PC-3 (cell line): Measurements from ENCODE around the gene PRR15L. TPM values are rescaled to one million over a fixed set of nuclear protein-coding genes. Genes with fewer than 3 reads are reported as not detected.
"Not testable (repeated sequence)": the region's sequence is repeated elsewhere in the genome, so short reads cannot be mapped to it uniquely, and the experiment has no call there.

ENCODE experiments used
- ATAC-seq: fragments of 200-7000 bp; cut with Tn5 transposase; 2 replicates; pipeline ENCODE4 v1.9.1; 2020; ENCODE audit warnings: mild to moderate bottlenecking, moderate library complexity
- BruUV-seq: library from RNA; stranded (reverse); fragments of 400-500 nt; replicated peaks from 2 replicates; lab custom pipeline; 2021; lab: Mats Ljungman, UMichigan
- CTCF ChIA-PET: fragments of 300-600 bp; sonication (Branson Sonifier 250); formaldehyde crosslinking; loops from one replicate; lab custom pipeline; 2022; ENCODE audit warnings: antibody characterized with exemption; lab: Charles Lee
- POLR2A ChIA-PET: fragments of 300-600 bp; sonication (Branson Sonifier 250); formaldehyde crosslinking; loops from one replicate; lab custom pipeline; 2022; ENCODE audit warnings: antibody characterized with exemption; ENCODE audit not compliant: unreplicated experiment; lab: Charles Lee
- DNase-seq: peaks from one replicate; pipeline ENCODE4 v3.0.0-alpha.2; 2015
- H2AFZ ChIP-seq: fragments of 300-600 bp; sonication (generic); 2 replicates; pipeline ENCODE4 v1.6.0; 2016; ENCODE audit warnings: antibody characterized with exemption, low read length
- H3F3A ChIP-seq: fragments of 300-600 bp; sonication (generic); one replicate; pipeline ENCODE4 v1.6.0; 2017; ENCODE audit warnings: antibody characterized with exemption, low read length, control low read depth, mild to moderate bottlenecking; ENCODE audit not compliant: unreplicated experiment
- H3K27ac ChIP-seq: fragments of 300-600 bp; sonication (generic); 2 replicates; pipeline ENCODE4 v1.5.1; 2016; ENCODE audit warnings: mild to moderate bottlenecking, low read length
- H3K27me3 ChIP-seq: fragments of 300-600 bp; sonication (generic); 2 replicates; pipeline ENCODE4 v1.6.1; 2016; ENCODE audit warnings: low read length, mixed read lengths
- H3K36me3 ChIP-seq: fragments of 300-600 bp; sonication (generic); 2 replicates; pipeline ENCODE4 v1.6.1; 2016; ENCODE audit warnings: low read depth, mixed run types, low read length, mixed read lengths
- H3K4me1 ChIP-seq: fragments of 300-600 bp; sonication (generic); 2 replicates; pipeline ENCODE4 v1.5.1; 2016; ENCODE audit warnings: low read length; ENCODE audit not compliant: insufficient read depth
- H3K4me2 ChIP-seq: fragments of 300-600 bp; sonication (generic); 2 replicates; pipeline ENCODE4 v1.6.0; 2016; ENCODE audit warnings: low read length
- H3K4me3 ChIP-seq: fragments of 300-600 bp; sonication (generic); 2 replicates; pipeline ENCODE4 v1.5.1; 2016; ENCODE audit warnings: mild to moderate bottlenecking, low read length, mixed read lengths
- H3K79me2 ChIP-seq: fragments of 300-600 bp; sonication (generic); 2 replicates; pipeline ENCODE4 v1.6.1; 2017; ENCODE audit warnings: low read length, mixed read lengths
- H3K9ac ChIP-seq: fragments of 300-600 bp; sonication (generic); 2 replicates; pipeline ENCODE4 v1.6.0; 2016; ENCODE audit warnings: mild to moderate bottlenecking, low read length
- H3K9me2 ChIP-seq: fragments of 300-600 bp; sonication (generic); replicated peaks from 2 replicates; pipeline ENCODE4 v1.6.1; 2016; ENCODE audit warnings: mixed run types, low read length, mixed read lengths
- H3K9me3 ChIP-seq: fragments of 300-600 bp; sonication (generic); 2 replicates; pipeline ENCODE4 v1.6.1; 2016; ENCODE audit warnings: low read length, mixed read lengths
- H4K20me1 ChIP-seq: fragments of 300-600 bp; sonication (generic); 2 replicates; pipeline ENCODE4 v1.6.1; 2016; ENCODE audit warnings: low read length, mixed read lengths
- CTCF ChIP-seq: fragments of 300-600 bp; sonication (generic); conservative IDR thresholded peaks from 2 replicates; pipeline ENCODE4 v1.5.1; 2017; ENCODE audit warnings: antibody characterized with exemption, low read depth, mild to moderate bottlenecking, low read length
- EZH2 ChIP-seq: fragments of 300-600 bp; sonication (generic); IDR thresholded peaks from one replicate; pipeline ENCODE4 v1.6.1; 2017; ENCODE audit warnings: antibody characterized with exemption, mild to moderate bottlenecking, low read length; ENCODE audit not compliant: unreplicated experiment
- EZH2phosphoT487 ChIP-seq: fragments of 300-600 bp; sonication (generic); IDR thresholded peaks from 2 replicates; pipeline ENCODE4 v1.6.1; 2018; ENCODE audit warnings: mild to moderate bottlenecking, antibody characterized with exemption, low read length, borderline replicate concordance
- intact Hi-C: fragments of 100-400 bp; cut with micrococcal nuclease; formaldehyde crosslinking; loops from 2 replicates; pipeline ENCODE4 v1.9.0; 2023
- total RNA-seq: library from RNA; depleted of rRNA; stranded (reverse); fragments of >200 nt; gene quantifications from 2 replicates; pipeline ENCODE4 v1.2.3, GENCODE V29; 2014

Gene PRR15L
- total RNA-seq, 1 experiment from 2014 or later = 6.0 TPM

- no peak overlapping the region for H3K27ac ChIP-seq
- H3K4me2 ChIP-seq = no peak overlapping the region
- no peaks in the 10 kb centered on the region for H3K4me1 ChIP-seq
- ATAC-seq (no peak), DNase-seq (no peak)
- no peaks in the 10 kb centered on the region for H4K20me1 ChIP-seq
- BruUV-seq = no TSS peak
- ChIA-PET CTCF (no interaction called here), POLR2A (no interaction called here)
- H3K4me3 ChIP-seq = no peak overlapping the region
- no peaks in the 10 kb centered on the region for H3K9me2 ChIP-seq
- intact Hi-C loops = no loop called here
- TF ChIP-seq CTCF (no peak), EZH2phosphoT487 (no peak), EZH2 (no peak)
- 0 out of 2 replicates have a peak, but pooled peaks cover 3% of the 10 kb centered on the region for H3K36me3 ChIP-seq
- no peaks in the 10 kb centered on the region for H3F3A ChIP-seq
- no peaks in the 10 kb centered on the region for H3K79me2 ChIP-seq
- no peak overlapping the region for H2AFZ ChIP-seq
- no peaks in the 10 kb centered on the region for H3K27me3 ChIP-seq
- H3K9me3 ChIP-seq = no peaks in the 10 kb centered on the region
- no peak overlapping the region for H3K9ac ChIP-seq
Measured at GRCh38 chr17:47989159-47989558, 31.5 kb upstream of the PRR15L start.

DNA sequence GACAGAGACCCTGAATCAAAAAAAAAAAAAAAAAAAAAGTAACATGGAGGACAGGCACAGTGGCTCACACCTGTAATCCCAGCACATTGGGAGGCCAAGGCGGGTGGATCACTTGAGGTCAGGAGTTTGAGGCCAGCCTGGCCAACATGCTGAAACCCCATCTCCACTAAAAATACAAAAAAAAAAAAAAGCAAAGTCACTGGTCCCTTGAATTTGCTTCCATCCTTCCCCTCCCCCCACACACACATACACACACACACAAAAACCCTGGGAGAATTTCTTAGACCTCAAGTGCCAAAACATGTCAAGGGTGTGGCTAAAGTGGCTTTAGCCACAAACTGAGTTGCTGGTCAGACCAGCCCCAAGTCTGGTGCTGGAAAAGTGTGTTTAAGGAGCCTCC, 30.8 kb upstream of the PRR15L start:
- H3K4me1 ChIP-seq, H3K9ac ChIP-seq, H4K20me1 ChIP-seq, intact Hi-C loops, DNase-seq, H3F3A ChIP-seq, BruUV-seq, H2AFZ ChIP-seq, H3K9me3 ChIP-seq, H3K27ac ChIP-seq, H3K4me3 ChIP-seq, H3K4me2 ChIP-seq, H3K9me2 ChIP-seq, POLR2A ChIA-PET, ATAC-seq, H3K27me3 ChIP-seq, H3K79me2 ChIP-seq, H3K36me3 ChIP-seq: not testable (repeated sequence)
- CTCF ChIA-PET = interaction anchor here (0.8 kb wide), 1 partner anchor 174 kb away, joined by 3 read pairs; no protein-coding TSS in a partner anchor

- ATAC-seq (no peak), DNase-seq (no peak)
- TF ChIP-seq EZH2 (no peak), CTCF (no peak), EZH2phosphoT487 (no peak)
- BruUV-seq = no TSS peak
- intact Hi-C loops = no loop called here
- POLR2A ChIA-PET = no interaction called here
- Histone ChIP-seq H3K4me2 (no peak overlapping the region), H3F3A (no peaks in the 10 kb centered on the region), H3K4me3 (no peak overlapping the region), H3K27me3 (no peaks in the 10 kb centered on the region), H3K27ac (no peak overlapping the region), H3K36me3 (peaks cover 13% of the 10 kb centered on the region; the same call in 1 of the 2 replicates), H3K79me2 (no peaks in the 10 kb centered on the region), H3K9me2 (no peaks in the 10 kb centered on the region), H3K9me3 (no peaks in the 10 kb centered on the region), H4K20me1 (no peaks in the 10 kb centered on the region), H3K4me1 (no peaks in the 10 kb centered on the region), H3K9ac (no peak overlapping the region), H2AFZ (no peak overlapping the region)
- CTCF ChIA-PET = no interaction called here
Measured at GRCh38 chr17:47987240-47987835, 29.7 kb upstream of the PRR15L start.
